RCC 7860 (cell line): ENCODE measurements around the gene ZNF771.
A peak's percentile ranks its signal among the peaks of the same experiment; 100 is the strongest.

ENCODE experiments used
- DNase-seq: peaks from one replicate; pipeline ENCODE4 v3.0.0-alpha.2; 2015; ENCODE audit warnings: low spot score
- FAIRE-seq: peaks from 2 replicates; lab custom pipeline; 2012; peaks lifted over from hg19 to GRCh38; lab: Jason Lieb, UNC

ZNF771 gene

GRCh38 chr16:30397776-30398660 lies 9.4 kb upstream of the ZNF771 start:
- FAIRE-seq: no peak
- no peak for DNase-seq

- DNase-seq (no peak), FAIRE-seq (no peak)
Measured at GRCh38 chr16:30398661-30399434, 8.6 kb upstream of the ZNF771 start.

- FAIRE-seq (no peak), DNase-seq (no peak)
Measured at GRCh38 chr16:30399435-30400186, 7.8 kb upstream of the ZNF771 start.

GRCh38 chr16:30401768-30402425 lies 5.5 kb upstream of the ZNF771 start:
- FAIRE-seq: no peak

GRCh38 chr16:30406795-30407101 lies 658 bp upstream of the ZNF771 start:
- FAIRE-seq (no peak), DNase-seq (no peak)

More at GRCh38 chr16:30401768-30402425, 5.5 kb upstream of the ZNF771 start:
- DNase-seq: no peak

- DNase-seq (no peak), FAIRE-seq (no peak)
Measured at GRCh38 chr16:30407804-30408534, 563 bp downstream of the ZNF771 start.

- FAIRE-seq (no peak), DNase-seq (peak; percentile 69)
Measured at GRCh38 chr16:30409125-30410060, 2.0 kb downstream of the ZNF771 start.

- FAIRE-seq (no peak), DNase-seq (no peak)
Measured at GRCh38 chr16:30413112-30413806, 5.9 kb downstream of the ZNF771 start.

- no peak for DNase-seq
- no peak for FAIRE-seq
Measured at GRCh38 chr16:30414159-30414558, 6.8 kb downstream of the ZNF771 start.

GRCh38 chr16:30416047-30416603 lies 8.7 kb downstream of the ZNF771 start:
- DNase-seq (no peak), FAIRE-seq (no peak)

- FAIRE-seq: no peak
- no peak for DNase-seq
Measured at GRCh38 chr16:30416624-30417528, 9.5 kb downstream of the ZNF771 start.

- FAIRE-seq (no peak), DNase-seq (no peak)
Measured at GRCh38 chr16:30417529-30418349, 10.3 kb downstream of the ZNF771 start.

GRCh38 chr16:30418350-30419181 lies 11.2 kb downstream of the ZNF771 start:
- FAIRE-seq (no peak), DNase-seq (no peak)

- DNase-seq (no peak), FAIRE-seq (no peak)
Measured at GRCh38 chr16:30421010-30421409, 13.6 kb downstream of the ZNF771 start.

GRCh38 chr16:30428055-30428454 lies 20.6 kb downstream of the ZNF771 start:
- DNase-seq: no peak
- FAIRE-seq: no peak

- FAIRE-seq (no peak), DNase-seq (no peak)
Measured at GRCh38 chr16:30429418-30429677, 21.9 kb downstream of the ZNF771 start.
